ENCODE measurements around the gene EPOP. TPM values are rescaled to one million over a fixed set of nuclear protein-coding genes. Genes with fewer than 3 reads are reported as not detected.

The EPOP gene
- total RNA-seq, 1 experiment from 2014 or later: 12.3 TPM

DNA sequence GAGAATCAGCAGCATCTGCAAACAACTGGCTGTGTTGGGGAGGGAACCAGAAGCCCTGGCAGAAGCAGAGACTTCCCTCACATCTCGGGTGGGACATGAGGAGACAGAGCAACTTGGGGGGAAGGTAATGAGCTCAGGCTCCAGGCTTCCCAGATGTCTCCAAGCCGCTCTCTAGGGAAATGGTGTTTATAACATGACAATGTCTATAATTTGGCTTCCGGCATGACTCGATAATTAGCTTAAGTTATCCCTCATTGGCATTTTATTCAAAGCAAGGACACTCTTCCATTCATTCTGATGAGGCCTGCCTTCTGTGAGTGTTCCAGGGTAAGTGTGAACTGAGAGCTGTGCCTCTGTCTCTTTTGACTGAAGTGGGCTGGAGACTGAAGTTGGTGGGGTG is 15.6 kb upstream of the EPOP start (continued):
- TF ChIP-seq, protein P1, sequence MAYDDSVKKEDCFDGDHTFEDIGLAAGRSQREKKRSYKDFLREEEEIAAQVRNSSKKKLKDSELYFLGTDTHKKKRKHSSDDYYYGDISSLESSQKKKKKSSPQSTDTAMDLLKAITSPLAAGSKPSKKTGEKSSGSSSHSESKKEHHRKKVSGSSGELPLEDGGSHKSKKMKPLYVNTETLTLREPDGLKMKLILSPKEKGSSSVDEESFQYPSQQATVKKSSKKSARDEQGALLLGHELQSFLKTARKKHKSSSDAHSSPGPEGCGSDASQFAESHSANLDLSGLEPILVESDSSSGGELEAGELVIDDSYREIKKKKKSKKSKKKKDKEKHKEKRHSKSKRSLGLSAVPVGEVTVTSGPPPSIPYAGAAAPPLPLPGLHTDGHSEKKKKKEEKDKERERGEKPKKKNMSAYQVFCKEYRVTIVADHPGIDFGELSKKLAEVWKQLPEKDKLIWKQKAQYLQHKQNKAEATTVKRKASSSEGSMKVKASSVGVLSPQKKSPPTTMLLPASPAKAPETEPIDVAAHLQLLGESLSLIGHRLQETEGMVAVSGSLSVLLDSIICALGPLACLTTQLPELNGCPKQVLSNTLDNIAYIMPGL (CRISPR knock-in tag; IDR thresholded peaks at IDR 0.05): no peak
- no peak for TF ChIP-seq ZNF671 (CRISPR knock-in tag; IDR thresholded peaks at IDR 0.05)

DNA sequence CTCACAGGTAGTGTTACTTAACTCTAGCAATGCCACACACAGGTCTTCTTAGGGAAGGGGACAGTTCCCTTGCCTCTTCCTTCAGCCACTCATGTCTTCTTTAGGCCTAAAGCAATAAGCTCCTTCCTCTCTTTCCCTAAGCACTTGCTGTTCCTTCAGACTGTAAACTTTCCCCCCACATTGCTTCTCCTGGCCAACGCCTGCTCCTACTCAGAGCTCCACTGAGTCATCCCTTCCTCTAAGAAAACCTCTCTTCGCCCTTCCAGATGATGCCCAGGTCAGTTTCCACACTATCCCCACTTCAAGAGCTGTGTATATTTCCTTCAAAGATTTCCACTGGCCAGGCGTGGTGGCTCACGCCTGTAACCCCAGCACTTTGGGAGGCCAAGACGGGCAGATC is 12.5 kb upstream of the EPOP start:
- Mint-ChIP-seq H3K27ac (no peak overlapping the region), H3K4me3 (no peak overlapping the region), H3K4me1 (peaks cover 8% of the 10 kb centered on the region), H3K36me3 (no peaks in the 10 kb centered on the region), H3K9me3 (no peaks in the 10 kb centered on the region), H3K27me3 (ENCODE audit: low read depth) (peaks cover 17% of the 10 kb centered on the region)
- CTCF ChIA-PET: interaction anchor here (0.6 to 1.9 kb wide), 9 partner anchors 9 to 179 kb away, joined by 3 to 10 read pairs (median 5); partner anchors contain the start of genes CISD3 and MLLT6
- POLR2A ChIA-PET: no interaction called here
- TF ChIP-seq, protein P2, sequence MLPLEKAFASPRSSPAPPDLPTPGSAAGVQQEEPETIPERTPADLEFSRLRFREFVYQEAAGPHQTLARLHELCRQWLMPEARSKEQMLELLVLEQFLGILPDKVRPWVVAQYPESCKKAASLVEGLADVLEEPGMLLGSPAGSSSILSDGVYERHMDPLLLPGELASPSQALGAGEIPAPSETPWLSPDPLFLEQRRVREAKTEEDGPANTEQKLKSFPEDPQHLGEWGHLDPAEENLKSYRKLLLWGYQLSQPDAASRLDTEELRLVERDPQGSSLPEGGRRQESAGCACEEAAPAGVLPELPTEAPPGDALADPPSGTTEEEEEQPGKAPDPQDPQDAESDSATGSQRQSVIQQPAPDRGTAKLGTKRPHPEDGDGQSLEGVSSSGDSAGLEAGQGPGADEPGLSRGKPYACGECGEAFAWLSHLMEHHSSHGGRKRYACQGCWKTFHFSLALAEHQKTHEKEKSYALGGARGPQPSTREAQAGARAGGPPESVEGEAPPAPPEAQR (CRISPR knock-in tag; IDR thresholded peaks at IDR 0.05): no peak
- TF ChIP-seq, protein P3, sequence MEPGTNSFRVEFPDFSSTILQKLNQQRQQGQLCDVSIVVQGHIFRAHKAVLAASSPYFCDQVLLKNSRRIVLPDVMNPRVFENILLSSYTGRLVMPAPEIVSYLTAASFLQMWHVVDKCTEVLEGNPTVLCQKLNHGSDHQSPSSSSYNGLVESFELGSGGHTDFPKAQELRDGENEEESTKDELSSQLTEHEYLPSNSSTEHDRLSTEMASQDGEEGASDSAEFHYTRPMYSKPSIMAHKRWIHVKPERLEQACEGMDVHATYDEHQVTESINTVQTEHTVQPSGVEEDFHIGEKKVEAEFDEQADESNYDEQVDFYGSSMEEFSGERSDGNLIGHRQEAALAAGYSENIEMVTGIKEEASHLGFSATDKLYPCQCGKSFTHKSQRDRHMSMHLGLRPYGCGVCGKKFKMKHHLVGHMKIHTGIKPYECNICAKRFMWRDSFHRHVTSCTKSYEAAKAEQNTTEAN (CRISPR knock-in tag; IDR thresholded peaks at IDR 0.05): no peak
- TF ChIP-seq, protein P4, sequence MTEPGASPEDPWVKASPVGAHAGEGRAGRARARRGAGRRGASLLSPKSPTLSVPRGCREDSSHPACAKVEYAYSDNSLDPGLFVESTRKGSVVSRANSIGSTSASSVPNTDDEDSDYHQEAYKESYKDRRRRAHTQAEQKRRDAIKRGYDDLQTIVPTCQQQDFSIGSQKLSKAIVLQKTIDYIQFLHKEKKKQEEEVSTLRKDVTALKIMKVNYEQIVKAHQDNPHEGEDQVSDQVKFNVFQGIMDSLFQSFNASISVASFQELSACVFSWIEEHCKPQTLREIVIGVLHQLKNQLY (CRISPR knock-in tag; IDR thresholded peaks at IDR 0.05): no peak
- TF ChIP-seq ZNF416 (CRISPR knock-in tag; IDR thresholded peaks at IDR 0.05) (no peak), ELF4 (CRISPR knock-in tag; IDR thresholded peaks at IDR 0.05; ENCODE audit: low read depth) (no peak), SP1 (CRISPR knock-in tag; conservative IDR thresholded peaks at IDR 0.05) (no peak), MYBL2 (CRISPR knock-in tag; IDR thresholded peaks at IDR 0.05) (no peak), NFATC4 (CRISPR knock-in tag; IDR thresholded peaks at IDR 0.05) (no peak), NR3C1 (CRISPR knock-in tag; conservative IDR thresholded peaks at IDR 0.05; ENCODE audit: low read depth) (no peak), IRF2 (CRISPR knock-in tag; IDR thresholded peaks at IDR 0.05; ENCODE audit: borderline replicate concordance, low read depth) (no peak)
- TF ChIP-seq, protein P5, sequence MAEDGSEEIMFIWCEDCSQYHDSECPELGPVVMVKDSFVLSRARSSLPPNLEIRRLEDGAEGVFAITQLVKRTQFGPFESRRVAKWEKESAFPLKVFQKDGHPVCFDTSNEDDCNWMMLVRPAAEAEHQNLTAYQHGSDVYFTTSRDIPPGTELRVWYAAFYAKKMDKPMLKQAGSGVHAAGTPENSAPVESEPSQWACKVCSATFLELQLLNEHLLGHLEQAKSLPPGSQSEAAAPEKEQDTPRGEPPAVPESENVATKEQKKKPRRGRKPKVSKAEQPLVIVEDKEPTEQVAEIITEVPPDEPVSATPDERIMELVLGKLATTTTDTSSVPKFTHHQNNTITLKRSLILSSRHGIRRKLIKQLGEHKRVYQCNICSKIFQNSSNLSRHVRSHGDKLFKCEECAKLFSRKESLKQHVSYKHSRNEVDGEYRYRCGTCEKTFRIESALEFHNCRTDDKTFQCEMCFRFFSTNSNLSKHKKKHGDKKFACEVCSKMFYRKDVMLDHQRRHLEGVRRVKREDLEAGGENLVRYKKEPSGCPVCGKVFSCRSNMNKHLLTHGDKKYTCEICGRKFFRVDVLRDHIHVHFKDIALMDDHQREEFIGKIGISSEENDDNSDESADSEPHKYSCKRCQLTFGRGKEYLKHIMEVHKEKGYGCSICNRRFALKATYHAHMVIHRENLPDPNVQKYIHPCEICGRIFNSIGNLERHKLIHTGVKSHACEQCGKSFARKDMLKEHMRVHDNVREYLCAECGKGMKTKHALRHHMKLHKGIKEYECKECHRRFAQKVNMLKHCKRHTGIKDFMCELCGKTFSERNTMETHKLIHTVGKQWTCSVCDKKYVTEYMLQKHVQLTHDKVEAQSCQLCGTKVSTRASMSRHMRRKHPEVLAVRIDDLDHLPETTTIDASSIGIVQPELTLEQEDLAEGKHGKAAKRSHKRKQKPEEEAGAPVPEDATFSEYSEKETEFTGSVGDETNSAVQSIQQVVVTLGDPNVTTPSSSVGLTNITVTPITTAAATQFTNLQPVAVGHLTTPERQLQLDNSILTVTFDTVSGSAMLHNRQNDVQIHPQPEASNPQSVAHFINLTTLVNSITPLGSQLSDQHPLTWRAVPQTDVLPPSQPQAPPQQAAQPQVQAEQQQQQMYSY (CRISPR knock-in tag; IDR thresholded peaks at IDR 0.05): no peak
- TF ChIP-seq, protein P6, sequence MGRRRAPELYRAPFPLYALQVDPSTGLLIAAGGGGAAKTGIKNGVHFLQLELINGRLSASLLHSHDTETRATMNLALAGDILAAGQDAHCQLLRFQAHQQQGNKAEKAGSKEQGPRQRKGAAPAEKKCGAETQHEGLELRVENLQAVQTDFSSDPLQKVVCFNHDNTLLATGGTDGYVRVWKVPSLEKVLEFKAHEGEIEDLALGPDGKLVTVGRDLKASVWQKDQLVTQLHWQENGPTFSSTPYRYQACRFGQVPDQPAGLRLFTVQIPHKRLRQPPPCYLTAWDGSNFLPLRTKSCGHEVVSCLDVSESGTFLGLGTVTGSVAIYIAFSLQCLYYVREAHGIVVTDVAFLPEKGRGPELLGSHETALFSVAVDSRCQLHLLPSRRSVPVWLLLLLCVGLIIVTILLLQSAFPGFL (CRISPR knock-in tag; IDR thresholded peaks at IDR 0.05; ENCODE audit: borderline replicate concordance): no peak
- TF ChIP-seq, protein P7, sequence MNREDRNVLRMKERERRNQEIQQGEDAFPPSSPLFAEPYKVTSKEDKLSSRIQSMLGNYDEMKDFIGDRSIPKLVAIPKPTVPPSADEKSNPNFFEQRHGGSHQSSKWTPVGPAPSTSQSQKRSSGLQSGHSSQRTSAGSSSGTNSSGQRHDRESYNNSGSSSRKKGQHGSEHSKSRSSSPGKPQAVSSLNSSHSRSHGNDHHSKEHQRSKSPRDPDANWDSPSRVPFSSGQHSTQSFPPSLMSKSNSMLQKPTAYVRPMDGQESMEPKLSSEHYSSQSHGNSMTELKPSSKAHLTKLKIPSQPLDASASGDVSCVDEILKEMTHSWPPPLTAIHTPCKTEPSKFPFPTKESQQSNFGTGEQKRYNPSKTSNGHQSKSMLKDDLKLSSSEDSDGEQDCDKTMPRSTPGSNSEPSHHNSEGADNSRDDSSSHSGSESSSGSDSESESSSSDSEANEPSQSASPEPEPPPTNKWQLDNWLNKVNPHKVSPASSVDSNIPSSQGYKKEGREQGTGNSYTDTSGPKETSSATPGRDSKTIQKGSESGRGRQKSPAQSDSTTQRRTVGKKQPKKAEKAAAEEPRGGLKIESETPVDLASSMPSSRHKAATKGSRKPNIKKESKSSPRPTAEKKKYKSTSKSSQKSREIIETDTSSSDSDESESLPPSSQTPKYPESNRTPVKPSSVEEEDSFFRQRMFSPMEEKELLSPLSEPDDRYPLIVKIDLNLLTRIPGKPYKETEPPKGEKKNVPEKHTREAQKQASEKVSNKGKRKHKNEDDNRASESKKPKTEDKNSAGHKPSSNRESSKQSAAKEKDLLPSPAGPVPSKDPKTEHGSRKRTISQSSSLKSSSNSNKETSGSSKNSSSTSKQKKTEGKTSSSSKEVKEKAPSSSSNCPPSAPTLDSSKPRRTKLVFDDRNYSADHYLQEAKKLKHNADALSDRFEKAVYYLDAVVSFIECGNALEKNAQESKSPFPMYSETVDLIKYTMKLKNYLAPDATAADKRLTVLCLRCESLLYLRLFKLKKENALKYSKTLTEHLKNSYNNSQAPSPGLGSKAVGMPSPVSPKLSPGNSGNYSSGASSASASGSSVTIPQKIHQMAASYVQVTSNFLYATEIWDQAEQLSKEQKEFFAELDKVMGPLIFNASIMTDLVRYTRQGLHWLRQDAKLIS (CRISPR knock-in tag; IDR thresholded peaks at IDR 0.05; ENCODE audit: borderline replicate concordance): no peak
- ATAC-seq (no peak), DNase-seq (ENCODE audit: low spot score) (no peak)
